H1 (cell line): Measurements from ENCODE around the gene CC2D1A. TPM values are rescaled to one million over a fixed set of nuclear protein-coding genes. Genes with fewer than 3 reads are reported as not detected.

Experiments used
- ASH2L ChIP-seq: fragments of 200-600, 300-600 bp; sonication (generic); IDR thresholded peaks from one replicate; pipeline ENCODE4 v1.7.1; 2017; ENCODE audit warnings: low read length
- CHD1 ChIP-seq: IDR thresholded peaks from 2 replicates; pipeline ENCODE4 v1.6.1; 2012; ENCODE audit warnings: low read depth, low read length, improper control_type of control experiment
- CTBP2 ChIP-seq: IDR thresholded peaks from 2 replicates; pipeline ENCODE4 v1.7.0; 2011; ENCODE audit warnings: borderline replicate concordance, mild to moderate bottlenecking, moderate library complexity, mixed read lengths, low read length; ENCODE audit not compliant: insufficient read depth, insufficient read length
- FOSL1 ChIP-seq: IDR thresholded peaks from 2 replicates; pipeline ENCODE4 v1.6.1; 2011; ENCODE audit warnings: mild to moderate bottlenecking, low read depth, low read length, moderate library complexity; ENCODE audit not compliant: insufficient read depth
- GTF2F1 ChIP-seq: IDR thresholded peaks from 2 replicates; pipeline ENCODE4 v1.6.1; 2012; ENCODE audit warnings: low read depth, low read length, improper control_type of control experiment, borderline replicate concordance
- JUND ChIP-seq: IDR thresholded peaks from 2 replicates; pipeline ENCODE4 v1.6.1; 2011; ENCODE audit warnings: mild to moderate bottlenecking, improper control_type of control experiment, low read length
- KDM1A ChIP-seq: fragments of 200-600, 300-600 bp; sonication (generic); IDR thresholded peaks from 2 replicates; pipeline ENCODE4 v1.7.1; 2016; ENCODE audit warnings: mild to moderate bottlenecking, low read length, borderline replicate concordance
- KDM4A ChIP-seq: IDR thresholded peaks from one replicate; pipeline ENCODE4 v1.7.1; 2012; ENCODE audit warnings: low read depth, mild to moderate bottlenecking, moderate library complexity, low read length, inconsistent platforms; ENCODE audit not compliant: severe bottlenecking
- POLR2A ChIP-seq, 2 experiments: IDR thresholded peaks; 1 replicate in 1 of 2; 2 replicates in 1 of 2; pipeline ENCODE4 v1.6.1; 2011; ENCODE audit warnings: low read depth in 2 of 2, low read length in 2 of 2, mild to moderate bottlenecking in 2 of 2; ENCODE audit errors: control extremely low read depth in 1 of 2
- POU5F1 ChIP-seq: IDR thresholded peaks from 2 replicates; pipeline ENCODE4 v1.6.1; 2011; ENCODE audit warnings: low read depth, mild to moderate bottlenecking, low read length, moderate library complexity
- RXRA ChIP-seq: IDR thresholded peaks from 2 replicates; pipeline ENCODE4 v1.6.1; 2011; ENCODE audit warnings: low read depth, mild to moderate bottlenecking, low read length, moderate library complexity; ENCODE audit not compliant: insufficient read depth
- SP4 ChIP-seq: IDR thresholded peaks from 2 replicates; pipeline ENCODE4 v1.6.1; 2012; ENCODE audit warnings: low read length, inconsistent platforms
- TCF12 ChIP-seq: IDR thresholded peaks from 2 replicates; pipeline ENCODE4 v1.6.1; 2011; ENCODE audit warnings: low read depth, mild to moderate bottlenecking, low read length
- ZNF274 ChIP-seq: IDR thresholded peaks from 2 replicates; pipeline ENCODE4 v1.7.0; 2012; ENCODE audit warnings: low read length, borderline replicate concordance; ENCODE audit errors: extremely low read depth
- polyA plus RNA-seq, 7 experiments: library from polyadenylated mRNA; depleted of rRNA in 3 of 7; stranded (reverse) in 5 of 7; unstranded in 2 of 7; fragments of >200 nt in 5 of 7; fragments of 200-250 nt in 2 of 7; gene quantifications; 1 replicate in 5 of 7; 2 replicates in 1 of 7; 4 replicates in 1 of 7; pipeline versions ENCODE4 v1.2.1 to v1.2.3, GENCODE V29; 2011 to 2013; ENCODE audit warnings: missing spikeins in 2 of 7, mixed read lengths in 2 of 7
- total RNA-seq: library from RNA; stranded (reverse); fragmentation: NEBNext Ultra II Directional; extraction: Animal tissue kit (Norgen Biotek cat#: 25700); gene quantifications from 2 replicates; pipeline ENCODE4 v1.2.1, GENCODE V29; 2021
- TF ChIP-seq, protein P1 (sequence below): IDR thresholded peaks from 2 replicates; pipeline ENCODE4 v1.6.1; 2012; ENCODE audit warnings: inconsistent platforms
- TF ChIP-seq, protein P2 (sequence below): IDR thresholded peaks from 2 replicates; pipeline ENCODE4 v1.6.1; 2011; ENCODE audit warnings: low read length, improper control_type of control experiment

Gene CC2D1A
- total and polyA plus RNA-seq, 2 of the 8 experiments (the other 6 are each of a cell fraction or from before 2014, with no cell fraction given): 12.5 to 33.0 TPM

DNA sequence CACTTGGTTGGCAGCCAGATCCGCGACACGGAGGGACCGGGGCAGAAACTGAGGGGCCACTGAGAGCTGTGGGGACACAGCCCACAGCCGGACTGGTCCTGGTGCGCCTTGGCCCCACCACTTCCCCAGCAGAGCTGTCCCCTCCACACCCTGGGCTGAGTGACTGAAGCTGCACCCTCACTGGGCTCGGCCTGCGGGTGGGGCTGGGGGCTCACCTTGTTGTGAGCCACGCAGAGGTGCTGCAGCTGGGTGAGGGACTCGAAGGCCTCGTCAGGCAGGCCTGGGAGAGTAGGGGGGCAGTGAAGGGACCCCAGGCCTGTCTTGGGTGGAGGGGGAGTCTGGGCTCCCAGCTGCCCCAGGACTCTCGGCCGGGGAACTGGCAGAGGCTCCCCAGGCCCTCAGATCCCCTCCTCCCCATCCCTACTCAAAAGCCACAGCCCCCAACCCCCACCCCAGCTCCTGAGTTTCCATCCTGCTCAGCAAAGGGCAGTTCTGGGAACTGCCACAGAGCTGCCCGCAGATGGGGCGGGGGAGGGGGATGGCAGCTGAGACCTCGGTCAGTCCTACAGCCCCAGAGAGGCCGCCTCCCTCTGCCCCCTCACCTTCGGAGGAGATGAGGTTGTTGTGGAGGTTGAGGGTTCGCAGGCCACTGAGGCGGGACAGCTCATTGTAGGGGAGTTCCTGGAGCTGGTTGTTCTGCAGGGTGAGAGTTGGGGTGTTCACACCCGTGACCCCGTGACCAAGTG, 29.9 kb downstream of the CC2D1A start (continued):
- no peak for TF ChIP-seq KDM4A
- no peak for TF ChIP-seq ZNF274
- TF ChIP-seq, protein P1, sequence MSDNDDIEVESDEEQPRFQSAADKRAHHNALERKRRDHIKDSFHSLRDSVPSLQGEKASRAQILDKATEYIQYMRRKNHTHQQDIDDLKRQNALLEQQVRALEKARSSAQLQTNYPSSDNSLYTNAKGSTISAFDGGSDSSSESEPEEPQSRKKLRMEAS: no peak
- TF ChIP-seq POU5F1: no peak
- peak; percentile 44 for TF ChIP-seq ASH2L
- no peak for TF ChIP-seq JUND
- TF ChIP-seq TCF12: 0 out of 2 replicates have a peak, but pooled peaks have one; percentile 28
- TF ChIP-seq CHD1: no peak
- no peak for TF ChIP-seq GTF2F1
- TF ChIP-seq POLR2A (IDR thresholded peaks at IDR 0.05; ENCODE audit: control extremely low read depth in 1 of 2, low read depth in 2 of 2, low read length in 2 of 2): no peak
- peak; percentile 45; the same call in 1 of the 2 replicates for TF ChIP-seq KDM1A
- no peak for TF ChIP-seq SP4
- no peak for TF ChIP-seq FOSL1
- TF ChIP-seq RXRA: no peak
- no peak for TF ChIP-seq CTBP2
- TF ChIP-seq, protein P2, sequence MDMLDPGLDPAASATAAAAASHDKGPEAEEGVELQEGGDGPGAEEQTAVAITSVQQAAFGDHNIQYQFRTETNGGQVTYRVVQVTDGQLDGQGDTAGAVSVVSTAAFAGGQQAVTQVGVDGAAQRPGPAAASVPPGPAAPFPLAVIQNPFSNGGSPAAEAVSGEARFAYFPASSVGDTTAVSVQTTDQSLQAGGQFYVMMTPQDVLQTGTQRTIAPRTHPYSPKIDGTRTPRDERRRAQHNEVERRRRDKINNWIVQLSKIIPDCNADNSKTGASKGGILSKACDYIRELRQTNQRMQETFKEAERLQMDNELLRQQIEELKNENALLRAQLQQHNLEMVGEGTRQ: no peak
